NB4 (cell line): ENCODE results near the gene EP300.

Experiments
- CTCF ChIP-seq: IDR thresholded peaks from one replicate; pipeline ENCODE4 v1.5.1; 2012; ENCODE audit warnings: low read depth, low read length
- POLR2A ChIP-seq: IDR thresholded peaks from 2 replicates; pipeline ENCODE4 v1.6.1; 2011; ENCODE audit warnings: mild to moderate bottlenecking; ENCODE audit not compliant: insufficient read length; ENCODE audit errors: extremely low read depth
- TF ChIP-seq, protein P1 (sequence below): IDR thresholded peaks from 2 replicates; pipeline ENCODE4 v1.6.1; 2011; ENCODE audit warnings: low read depth, low read length

DNA sequence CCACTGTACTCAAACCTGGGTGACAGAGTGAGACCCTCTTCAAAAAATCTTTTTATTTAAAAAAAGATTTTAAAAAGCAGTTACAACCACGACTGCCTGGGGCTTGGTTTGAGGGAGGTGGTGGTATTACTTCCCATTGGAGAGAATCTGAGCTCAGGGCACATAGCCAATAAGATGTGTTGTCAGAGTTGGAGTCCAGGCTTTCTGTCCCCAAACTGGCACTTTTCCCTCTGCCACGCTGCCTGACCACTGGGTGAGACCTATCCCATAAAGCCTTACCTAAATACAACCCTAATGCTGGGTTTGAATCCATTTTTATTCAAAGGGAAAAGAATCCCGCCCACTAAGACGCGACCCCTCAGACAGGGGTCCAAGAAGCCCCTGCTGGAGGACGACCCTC, 136.8 kb downstream of the EP300 start:
- no peak for TF ChIP-seq CTCF
- TF ChIP-seq POLR2A, result no peak
- TF ChIP-seq, protein P1, sequence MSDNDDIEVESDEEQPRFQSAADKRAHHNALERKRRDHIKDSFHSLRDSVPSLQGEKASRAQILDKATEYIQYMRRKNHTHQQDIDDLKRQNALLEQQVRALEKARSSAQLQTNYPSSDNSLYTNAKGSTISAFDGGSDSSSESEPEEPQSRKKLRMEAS, result no peak
